Esophagus muscularis mucosa (tissue), 4 donors: ENCODE data around the gene IRAK2. TPM values are rescaled to one million over a fixed set of nuclear protein-coding genes. Genes with fewer than 3 reads are reported as not detected.

Experiments
- DNase-seq: peaks from one replicate; pipeline ENCODE4 v3.0.0-alpha.2; 2017; ENCODE audit errors: extremely low spot score
- H3K27ac ChIP-seq, 4 donors: fragments of 200-600 bp; sonication (generic); replicated peaks in 1 of 4; 1 replicate in 3 of 4; 2 replicates in 1 of 4; pipeline ENCODE4 v1.5.1; 2016 to 2019; ENCODE audit warnings: mild to moderate bottlenecking in 1 of 4
- H3K27me3 ChIP-seq, 4 donors: fragments of 200-600 bp; sonication (generic); one replicate each; pipeline versions ENCODE4 v1.5.1 to v1.6.0; 2016 to 2019
- H3K36me3 ChIP-seq, 4 donors: fragments of 200-600 bp; sonication (generic); one replicate each; pipeline ENCODE4 v1.5.1; 2016 to 2019
- H3K4me1 ChIP-seq, 4 donors: fragments of 200-600 bp; sonication (generic); one replicate each; pipeline ENCODE4 v1.5.1; 2016 to 2019
- H3K4me3 ChIP-seq, 4 donors: fragments of 200-600 bp; sonication (generic); 1 replicate in 2 of 4; 2 replicates in 2 of 4; pipeline ENCODE4 v1.5.1; 2016 to 2019; ENCODE audit warnings: mild to moderate bottlenecking in 4 of 4, moderate library complexity in 1 of 4
- H3K9me3 ChIP-seq, 4 donors: fragments of 200-600 bp; sonication (generic); 1 replicate in 3 of 4; 2 replicates in 1 of 4; pipeline ENCODE4 v1.5.1; 2016 to 2019
- CTCF ChIP-seq, 3 experiments: fragments of 200-600 bp in 2 of 3; fragments of 450-650 bp in 1 of 3; sonication (generic) in 2 of 3; IDR thresholded peaks; one replicate each; pipeline ENCODE4 v1.5.1; 2017 to 2019; ENCODE audit warnings: antibody characterized with exemption in 3 of 3, mild to moderate bottlenecking in 2 of 3, moderate library complexity in 1 of 3
- EP300 ChIP-seq: sonication (generic); formaldehyde crosslinking; IDR thresholded peaks from one replicate; pipeline ENCODE4 v1.6.1; 2017; ENCODE audit warnings: antibody characterized with exemption
- POLR2A ChIP-seq: fragments of 450-650 bp; IDR thresholded peaks from one replicate; pipeline ENCODE4 v1.6.1; 2017; ENCODE audit warnings: antibody characterized with exemption, moderate library complexity, mild to moderate bottlenecking, low read depth
- POLR2AphosphoS5 ChIP-seq, 2 donors: sonication (generic); formaldehyde crosslinking; IDR thresholded peaks; one replicate each; pipeline ENCODE4 v1.6.1; 2017; ENCODE audit warnings: antibody characterized with exemption in 2 of 2
- WGBS: methylation state at CpG from one replicate; pipeline ENCODE4 v1.1.5; 2018; 5-methylcytosine and 5-hydroxymethylcytosine counted together
- intact Hi-C: fragments of 100-400 bp; cut with DNase I; formaldehyde crosslinking; loops from one replicate; pipeline ENCODE4 v1.15.1; 2023
- total RNA-seq, 4 donors: library from RNA; depleted of rRNA; stranded (reverse); fragments of >200 nt; gene quantifications; one replicate each; pipeline versions ENCODE4 v1.1.0 to v1.2.1, GENCODE V29; 2016

The IRAK2 gene
- total RNA-seq, 4 donors from 2014 or later, result 2.5 to 3.2 (median 2.8) TPM

DNA sequence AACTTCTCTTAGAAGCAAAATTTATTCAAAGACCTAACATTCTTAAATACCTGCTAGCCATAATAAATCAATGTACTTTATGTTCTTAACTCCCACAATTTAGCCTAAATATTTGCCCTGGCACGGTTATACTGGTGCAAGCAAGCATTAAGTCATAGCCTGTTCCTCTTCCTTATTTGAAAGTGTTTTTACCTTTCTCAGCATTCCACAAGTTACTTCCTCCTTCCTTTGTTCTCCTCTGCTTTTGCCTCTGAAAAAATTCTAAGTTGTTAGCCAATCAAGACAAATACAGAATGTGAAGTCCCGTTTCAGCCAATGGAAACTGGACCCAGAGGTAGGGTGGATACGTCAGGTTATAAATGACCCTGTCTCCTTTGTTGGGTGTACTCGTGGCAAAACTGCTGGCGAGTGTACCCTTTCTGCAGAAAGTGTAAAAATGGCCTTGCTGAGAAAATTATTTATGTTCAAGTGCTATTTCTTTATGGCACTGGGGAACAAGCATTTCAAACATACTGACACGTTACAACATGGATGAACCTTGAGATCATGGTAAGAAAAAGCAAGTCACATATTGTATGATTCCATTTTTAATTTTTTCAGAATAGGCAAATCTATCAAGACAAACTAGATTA is 80.5 kb downstream of the IRAK2 start:
- Histone ChIP-seq H3K9me3 (peaks cover 0 to 21% (median 10%) of the 10 kb centered on the region in 4 donors), H3K4me3 (no peak overlapping the region), H3K27ac (no peak overlapping the region), H3K4me1 (peaks cover 13 to 21% (median 21%) of the 10 kb centered on the region in 4 donors), H3K27me3 (no peaks in the 10 kb centered on the region), H3K36me3 (peaks cover 0 to 16% (median 2%) of the 10 kb centered on the region in 4 donors)
- no peak for DNase-seq
- WGBS, result 93% methylated on average over 6 of the region's 6 CpGs
- intact Hi-C loops, result loop anchor here (5.0 kb wide), 1 partner anchor 223 kb away; no protein-coding TSS in a partner anchor
- TF ChIP-seq CTCF (IDR thresholded peaks at IDR 0.05), result no peak
- no peak for TF ChIP-seq POLR2AphosphoS5 (IDR thresholded peaks at IDR 0.05)
- TF ChIP-seq EP300, result no peak
- TF ChIP-seq POLR2A, result no peak

DNA sequence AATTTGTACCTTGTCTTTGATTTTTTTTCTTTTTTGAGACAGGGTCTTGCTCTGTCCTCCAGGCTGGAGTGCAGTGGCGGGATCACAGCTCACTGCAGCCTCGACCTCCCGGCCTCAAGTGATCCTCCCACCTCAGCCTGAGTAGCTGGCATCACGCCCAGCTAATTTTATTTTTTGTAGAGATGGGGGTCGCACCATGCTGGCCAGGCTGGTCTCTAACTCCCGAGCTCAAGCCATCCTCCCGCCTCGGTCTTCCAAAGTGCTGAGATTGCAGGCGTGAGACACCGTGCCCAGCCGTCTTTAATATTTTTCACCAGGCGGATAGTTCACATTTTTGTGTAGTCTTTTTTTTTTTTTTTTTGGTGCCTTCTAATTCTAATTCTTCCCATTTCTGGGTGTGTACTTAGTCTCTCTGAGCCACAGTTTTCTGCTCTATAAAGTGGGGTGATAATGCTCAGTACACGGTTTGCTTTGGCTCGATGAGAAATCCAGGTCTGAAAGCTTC is 83.0 kb downstream of the IRAK2 start:
- intact Hi-C loops, result loop anchor here (5.0 kb wide), 1 partner anchor 225 kb away; no protein-coding TSS in a partner anchor

GRCh38 chr3:10248184-10248983 is 83.7 kb downstream of the IRAK2 start, which contains the start of gene TATDN2:
Gene TATDN2, plus strand, starts transcription at chr3:10248459. Its CDS starts 742 bp downstream, at chr3:10249201.
- Histone ChIP-seq H3K27ac (peak within 1 kb of the TSS; percentile 86 to 97 (median 96)), H3K4me3 (peak within 1 kb of the TSS; percentile 79 to 100 (median 92)), H3K27me3 (no peaks in the 10 kb centered on the region), H3K9me3 (peaks cover 0 to 21% (median 10%) of the 10 kb centered on the region in 4 donors), H3K4me1 (peaks cover 17 to 52% (median 43%) of the 10 kb centered on the region in 4 donors), H3K36me3 (peaks cover 0 to 23% (median 14%) of the 10 kb centered on the region in 4 donors)
- TF ChIP-seq CTCF (IDR thresholded peaks at IDR 0.05) (peak in 1 of 3 experiments; percentile 7), POLR2A (peak; percentile 43), EP300 (no peak), POLR2AphosphoS5 (IDR thresholded peaks at IDR 0.05) (peak; percentile 92)
- intact Hi-C loops, result loop anchor here (5.0 kb wide), 1 partner anchor 226 kb away; no protein-coding TSS in a partner anchor
- WGBS, result 1% methylated on average over 21 of the region's 80 CpGs
- DNase-seq, result peak; percentile 98

More for the DNA sequence above, 83.0 kb downstream of the IRAK2 start:
- 39% methylated on average over 14 of the region's 14 CpGs for WGBS
- H3K27ac ChIP-seq, result peak overlapping the region; percentile 86 to 97 (median 96)
- no peaks in the 10 kb centered on the region for H3K27me3 ChIP-seq
- peaks cover 0 to 16% (median 11%) of the 10 kb centered on the region in 4 donors for H3K36me3 ChIP-seq
- no peak for DNase-seq
- H3K9me3 ChIP-seq, result peaks cover 0 to 21% (median 10%) of the 10 kb centered on the region in 4 donors
- no peak for TF ChIP-seq EP300
- TF ChIP-seq CTCF (IDR thresholded peaks at IDR 0.05), result no peak
- no peak for TF ChIP-seq POLR2AphosphoS5 (IDR thresholded peaks at IDR 0.05)
- no peak for TF ChIP-seq POLR2A
- H3K4me1 ChIP-seq, result peaks cover 17 to 46% (median 43%) of the 10 kb centered on the region in 4 donors
- H3K4me3 ChIP-seq, result peak overlapping the region; percentile 79 to 100 (median 92)

DNA sequence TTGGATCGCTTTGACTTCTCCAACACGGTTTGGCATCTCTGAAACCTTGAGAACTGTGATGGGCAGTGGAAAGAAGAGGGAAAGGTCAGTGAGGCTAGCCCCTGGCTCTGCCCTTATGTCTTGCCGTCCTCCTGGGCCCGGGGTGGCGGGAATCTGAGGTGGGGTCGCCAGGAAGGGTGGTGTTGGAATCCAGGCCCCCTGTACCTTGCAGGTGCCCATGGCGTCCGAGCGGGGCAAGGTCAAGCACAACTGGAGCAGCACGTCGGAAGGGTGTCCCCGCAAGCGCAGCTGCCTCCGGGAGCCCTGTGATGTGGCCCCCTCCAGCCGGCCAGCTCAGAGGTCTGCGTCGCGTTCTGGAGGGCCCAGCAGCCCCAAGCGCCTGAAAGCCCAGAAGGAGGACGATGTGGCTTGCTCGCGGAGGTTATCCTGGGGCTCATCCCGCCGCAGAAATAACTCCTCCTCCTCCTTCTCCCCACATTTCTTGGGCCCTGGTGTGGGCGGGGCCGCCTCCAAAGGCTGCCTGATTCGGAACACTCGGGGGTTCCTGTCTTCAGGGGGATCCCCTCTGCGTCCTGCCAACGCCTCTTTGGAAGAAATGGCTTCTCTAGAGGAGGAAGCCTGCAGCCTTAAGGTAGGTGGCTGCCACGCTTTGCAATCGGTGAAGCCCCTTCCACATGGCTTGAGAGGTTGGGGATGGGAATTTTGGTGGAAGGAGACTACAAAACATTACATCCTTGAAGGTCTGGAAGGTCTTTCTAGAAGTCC is 84.4 kb downstream of the IRAK2 start:
- peak overlapping the region; percentile 79 to 100 (median 92) for H3K4me3 ChIP-seq
- peak overlapping the region; percentile 86 to 97 (median 96) for H3K27ac ChIP-seq
- 1% methylated on average over 32 of the region's 32 CpGs for WGBS
- H3K9me3 ChIP-seq, result peaks cover 0 to 21% (median 10%) of the 10 kb centered on the region in 4 donors
- no peaks in the 10 kb centered on the region for H3K27me3 ChIP-seq
- peaks cover 17 to 58% (median 47%) of the 10 kb centered on the region in 4 donors for H3K4me1 ChIP-seq
- intact Hi-C loops, result loop anchor here (5.0 kb wide), 1 partner anchor 227 kb away; no protein-coding TSS in a partner anchor
- TF ChIP-seq CTCF (IDR thresholded peaks at IDR 0.05), result no peak
- no peak for TF ChIP-seq EP300
- TF ChIP-seq POLR2AphosphoS5 (IDR thresholded peaks at IDR 0.05), result no peak
- no peak for TF ChIP-seq POLR2A
- DNase-seq, result no peak
- peaks cover 0 to 31% (median 21%) of the 10 kb centered on the region in 4 donors for H3K36me3 ChIP-seq
